ENCODE measurements around the gene CUBN.

Gene CUBN

DNA sequence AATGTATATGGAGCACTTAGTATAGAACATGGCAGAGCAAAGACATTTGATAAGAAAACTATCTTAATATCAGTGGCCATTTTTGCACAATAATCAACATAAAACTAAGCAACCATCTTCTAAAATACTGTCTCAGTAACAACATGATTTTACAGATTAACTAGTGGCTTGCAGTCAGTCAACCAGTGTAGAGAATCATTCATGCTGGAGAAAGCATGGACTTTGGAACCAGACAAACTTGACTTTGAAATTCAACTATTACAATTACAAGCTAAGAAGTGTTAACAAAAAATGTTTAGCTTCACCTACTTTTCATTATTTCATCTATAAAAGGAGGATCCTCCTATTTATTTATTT lies 27.7 kb downstream of the CUBN start:
- no peak for DNase-seq (ENCODE audit: low read depth in 1 of 2, low spot score in 1 of 2)
- H3K4me3 ChIP-seq (replicated peaks; ENCODE audit: insufficient read depth, low read length): no peak overlapping the region
- no peak overlapping the region for H3K27ac ChIP-seq (replicated peaks)
- H3K27me3 ChIP-seq (ENCODE audit: insufficient read depth, poor library complexity, severe bottlenecking): no peaks in the 10 kb centered on the region
- TF ChIP-seq POLR2AphosphoS5 (IDR thresholded peaks at IDR 0.05; ENCODE audit: low read depth) (no peak), SPI1 (IDR thresholded peaks at IDR 0.05; ENCODE audit: borderline replicate concordance, low read depth) (no peak), GABPA (IDR thresholded peaks at IDR 0.05; ENCODE audit: low read depth) (no peak)
- TF ChIP-seq, protein P1, sequence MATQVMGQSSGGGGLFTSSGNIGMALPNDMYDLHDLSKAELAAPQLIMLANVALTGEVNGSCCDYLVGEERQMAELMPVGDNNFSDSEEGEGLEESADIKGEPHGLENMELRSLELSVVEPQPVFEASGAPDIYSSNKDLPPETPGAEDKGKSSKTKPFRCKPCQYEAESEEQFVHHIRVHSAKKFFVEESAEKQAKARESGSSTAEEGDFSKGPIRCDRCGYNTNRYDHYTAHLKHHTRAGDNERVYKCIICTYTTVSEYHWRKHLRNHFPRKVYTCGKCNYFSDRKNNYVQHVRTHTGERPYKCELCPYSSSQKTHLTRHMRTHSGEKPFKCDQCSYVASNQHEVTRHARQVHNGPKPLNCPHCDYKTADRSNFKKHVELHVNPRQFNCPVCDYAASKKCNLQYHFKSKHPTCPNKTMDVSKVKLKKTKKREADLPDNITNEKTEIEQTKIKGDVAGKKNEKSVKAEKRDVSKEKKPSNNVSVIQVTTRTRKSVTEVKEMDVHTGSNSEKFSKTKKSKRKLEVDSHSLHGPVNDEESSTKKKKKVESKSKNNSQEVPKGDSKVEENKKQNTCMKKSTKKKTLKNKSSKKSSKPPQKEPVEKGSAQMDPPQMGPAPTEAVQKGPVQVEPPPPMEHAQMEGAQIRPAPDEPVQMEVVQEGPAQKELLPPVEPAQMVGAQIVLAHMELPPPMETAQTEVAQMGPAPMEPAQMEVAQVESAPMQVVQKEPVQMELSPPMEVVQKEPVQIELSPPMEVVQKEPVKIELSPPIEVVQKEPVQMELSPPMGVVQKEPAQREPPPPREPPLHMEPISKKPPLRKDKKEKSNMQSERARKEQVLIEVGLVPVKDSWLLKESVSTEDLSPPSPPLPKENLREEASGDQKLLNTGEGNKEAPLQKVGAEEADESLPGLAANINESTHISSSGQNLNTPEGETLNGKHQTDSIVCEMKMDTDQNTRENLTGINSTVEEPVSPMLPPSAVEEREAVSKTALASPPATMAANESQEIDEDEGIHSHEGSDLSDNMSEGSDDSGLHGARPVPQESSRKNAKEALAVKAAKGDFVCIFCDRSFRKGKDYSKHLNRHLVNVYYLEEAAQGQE (IDR thresholded peaks at IDR 0.05; ENCODE audit: insufficient replicate concordance, low read depth): no peak
- TF ChIP-seq, protein P2, sequence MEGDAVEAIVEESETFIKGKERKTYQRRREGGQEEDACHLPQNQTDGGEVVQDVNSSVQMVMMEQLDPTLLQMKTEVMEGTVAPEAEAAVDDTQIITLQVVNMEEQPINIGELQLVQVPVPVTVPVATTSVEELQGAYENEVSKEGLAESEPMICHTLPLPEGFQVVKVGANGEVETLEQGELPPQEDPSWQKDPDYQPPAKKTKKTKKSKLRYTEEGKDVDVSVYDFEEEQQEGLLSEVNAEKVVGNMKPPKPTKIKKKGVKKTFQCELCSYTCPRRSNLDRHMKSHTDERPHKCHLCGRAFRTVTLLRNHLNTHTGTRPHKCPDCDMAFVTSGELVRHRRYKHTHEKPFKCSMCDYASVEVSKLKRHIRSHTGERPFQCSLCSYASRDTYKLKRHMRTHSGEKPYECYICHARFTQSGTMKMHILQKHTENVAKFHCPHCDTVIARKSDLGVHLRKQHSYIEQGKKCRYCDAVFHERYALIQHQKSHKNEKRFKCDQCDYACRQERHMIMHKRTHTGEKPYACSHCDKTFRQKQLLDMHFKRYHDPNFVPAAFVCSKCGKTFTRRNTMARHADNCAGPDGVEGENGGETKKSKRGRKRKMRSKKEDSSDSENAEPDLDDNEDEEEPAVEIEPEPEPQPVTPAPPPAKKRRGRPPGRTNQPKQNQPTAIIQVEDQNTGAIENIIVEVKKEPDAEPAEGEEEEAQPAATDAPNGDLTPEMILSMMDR (IDR thresholded peaks at IDR 0.05; ENCODE audit: insufficient read depth, low read length): no peak

DNA sequence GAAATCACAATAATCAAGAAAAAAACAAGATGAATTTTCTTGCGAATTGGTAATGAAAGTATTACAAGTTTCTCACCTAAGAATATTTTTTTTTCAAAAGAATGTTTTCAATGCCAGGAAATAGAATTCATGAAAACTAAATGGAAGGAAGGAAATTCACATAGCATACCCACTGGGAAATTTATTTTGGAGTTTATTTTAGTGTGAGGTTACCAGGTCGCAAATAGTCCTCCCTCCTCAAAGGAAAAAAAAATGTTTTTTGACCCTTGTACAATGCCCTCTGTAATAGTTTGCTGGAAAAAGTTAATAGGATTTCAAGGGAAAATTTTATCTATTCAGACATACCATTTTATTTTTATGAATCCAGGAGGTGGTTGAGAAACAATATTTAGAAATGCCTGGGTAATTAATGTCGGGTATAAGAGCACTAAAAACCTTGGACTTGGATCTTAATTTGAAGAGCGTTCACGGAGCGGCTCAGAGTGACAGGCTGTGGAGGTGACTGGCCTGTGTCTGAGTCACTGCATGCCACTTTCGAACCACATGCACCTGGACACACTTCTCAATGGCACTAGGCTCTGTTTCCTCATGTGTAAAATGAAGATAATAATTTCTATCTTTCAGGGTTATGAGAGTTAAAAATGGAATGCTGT lies 28.2 kb downstream of the CUBN start:
- Histone ChIP-seq H3K4me3 (replicated peaks; ENCODE audit: insufficient read depth, low read length) (no peak overlapping the region), H3K27ac (replicated peaks) (no peak overlapping the region), H3K27me3 (ENCODE audit: insufficient read depth, poor library complexity, severe bottlenecking) (no peaks in the 10 kb centered on the region)
- DNase-seq (ENCODE audit: low read depth in 1 of 2, low spot score in 1 of 2): no peak
- TF ChIP-seq POLR2AphosphoS5 (IDR thresholded peaks at IDR 0.05; ENCODE audit: low read depth) (no peak), GABPA (IDR thresholded peaks at IDR 0.05; ENCODE audit: low read depth) (no peak), SPI1 (IDR thresholded peaks at IDR 0.05; ENCODE audit: borderline replicate concordance, low read depth) (no peak)
- TF ChIP-seq, protein P1 (IDR thresholded peaks at IDR 0.05; ENCODE audit: insufficient replicate concordance, low read depth): no peak
- TF ChIP-seq, protein P2 (IDR thresholded peaks at IDR 0.05; ENCODE audit: insufficient read depth, low read length): no peak

DNA sequence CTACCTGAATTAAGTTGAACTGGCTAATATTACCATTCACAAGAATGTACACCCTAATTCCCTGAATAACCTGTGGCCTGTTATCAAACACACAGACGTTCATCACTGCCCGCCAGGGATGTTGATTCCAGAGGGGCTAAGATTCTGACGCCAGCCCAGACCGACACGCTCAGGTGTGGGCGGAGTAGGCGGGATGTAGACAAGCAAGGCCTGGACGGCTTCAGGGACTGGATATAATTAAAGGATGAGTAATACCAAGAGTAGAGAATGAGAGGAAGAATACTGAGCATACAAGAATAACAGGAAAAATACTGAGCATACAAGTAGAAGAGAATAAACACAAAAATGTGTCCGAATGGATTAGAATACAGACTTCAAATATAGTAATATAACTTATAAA lies 29.0 kb downstream of the CUBN start:
- Histone ChIP-seq H3K27me3 (ENCODE audit: insufficient read depth, poor library complexity, severe bottlenecking) (no peaks in the 10 kb centered on the region), H3K27ac (replicated peaks) (no peak overlapping the region), H3K4me3 (replicated peaks; ENCODE audit: insufficient read depth, low read length) (no peak overlapping the region)
- DNase-seq (ENCODE audit: low read depth in 1 of 2, low spot score in 1 of 2): no peak
- TF ChIP-seq, protein P1 (IDR thresholded peaks at IDR 0.05; ENCODE audit: insufficient replicate concordance, low read depth): no peak
- TF ChIP-seq POLR2AphosphoS5 (IDR thresholded peaks at IDR 0.05; ENCODE audit: low read depth): no peak
- TF ChIP-seq SPI1 (IDR thresholded peaks at IDR 0.05; ENCODE audit: borderline replicate concordance, low read depth): no peak
- TF ChIP-seq, protein P2 (IDR thresholded peaks at IDR 0.05; ENCODE audit: insufficient read depth, low read length): no peak
- TF ChIP-seq GABPA (IDR thresholded peaks at IDR 0.05; ENCODE audit: low read depth): no peak
